Hypothalamus (tissue), 51 donors: ENCODE results near the gene SEPTIN2.
"Not testable (repeated sequence)": the region's sequence is repeated elsewhere in the genome, so short reads cannot be mapped to it uniquely, and the experiment has no call there.

ENCODE experiments used
- DNase-seq, 51 donors: peaks; one replicate each; lab custom pipeline; 2025; lab: John Stamatoyannopoulos, UW

SEPTIN2 gene

DNA sequence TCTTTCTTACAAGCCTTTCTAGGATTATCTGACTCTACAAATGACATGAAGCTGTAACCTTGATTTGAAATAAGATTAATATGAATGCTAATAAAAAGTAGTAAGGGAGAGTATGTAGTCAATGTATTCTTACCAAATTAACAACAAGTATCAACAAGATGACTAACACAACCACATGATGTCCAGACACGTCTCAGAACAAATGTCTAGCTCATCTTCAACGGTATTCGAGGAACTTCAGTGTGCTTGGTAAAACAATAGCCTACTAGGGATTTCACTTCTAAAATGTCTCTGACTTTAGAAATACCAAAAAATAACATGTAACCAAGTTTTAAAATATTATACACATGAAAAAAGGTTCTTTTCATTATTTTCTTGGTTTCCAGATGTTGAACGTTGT is 3.6 kb upstream of the SEPTIN2 start:
- no peak for DNase-seq

DNA sequence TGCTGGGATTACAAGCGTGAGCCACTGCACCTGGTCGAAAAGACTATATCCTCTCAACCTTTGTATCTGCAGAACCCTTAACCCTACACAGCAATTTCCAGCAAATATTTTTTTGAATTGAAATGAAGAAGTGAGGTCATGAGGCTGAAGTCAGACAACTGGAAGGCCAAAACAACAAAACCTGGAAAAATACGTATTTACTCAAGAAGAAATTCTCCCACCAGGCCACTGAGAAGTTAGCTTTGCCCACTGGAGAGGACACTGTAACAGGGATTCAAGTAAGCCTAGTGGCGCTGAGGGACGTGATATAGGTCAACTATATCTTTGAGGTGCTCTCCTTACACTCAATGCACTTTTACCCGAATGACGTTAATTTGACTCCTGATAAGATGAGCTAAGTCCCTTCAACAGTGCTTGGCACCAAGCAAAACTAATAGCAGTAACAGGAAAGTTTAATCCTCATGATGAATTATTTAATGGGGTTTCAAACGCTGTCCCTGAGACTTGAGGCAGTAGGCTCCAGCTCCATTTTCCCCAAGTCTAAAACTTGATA is 2.1 kb upstream of the SEPTIN2 start:
- DNase-seq: no peak

DNA sequence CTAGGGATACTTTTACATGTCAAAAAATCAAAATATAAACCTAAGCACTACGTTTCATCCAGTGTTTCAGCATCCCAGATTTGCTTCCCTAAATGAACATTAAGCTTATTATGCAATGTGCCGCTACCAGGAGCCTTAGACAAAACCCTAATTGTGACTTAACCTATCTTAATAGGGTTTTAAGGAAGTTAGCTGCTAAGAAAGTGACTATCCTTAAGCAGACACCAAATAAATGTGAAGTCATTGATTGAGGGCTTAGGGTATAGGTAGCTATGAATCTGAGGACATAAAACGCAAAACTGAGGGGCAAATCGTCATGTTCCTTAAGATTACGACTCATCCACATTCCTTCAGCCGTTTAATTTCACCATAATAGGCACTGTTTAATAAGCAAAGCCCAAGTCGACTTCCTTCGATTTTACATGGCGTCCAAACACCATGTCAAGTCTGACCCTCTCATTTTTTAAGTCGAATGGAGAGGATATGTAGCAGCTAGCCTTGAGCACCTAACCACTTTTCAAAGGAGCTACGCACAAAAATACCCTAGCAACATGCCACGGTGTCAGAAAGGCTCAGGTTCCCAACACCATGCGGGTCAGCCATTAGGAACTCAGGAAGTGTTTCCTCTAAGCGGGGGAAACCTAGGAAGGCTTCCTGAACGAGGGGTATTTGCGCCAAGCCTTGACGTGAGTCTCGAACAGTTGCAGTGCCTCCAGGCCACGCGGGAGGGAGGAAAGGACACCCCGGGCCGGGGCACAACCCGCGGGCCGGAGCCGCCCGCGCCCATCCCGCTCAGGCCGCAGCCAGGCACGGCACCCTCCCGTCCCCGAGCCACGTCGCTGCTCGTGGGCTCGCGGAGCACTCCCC is 1.3 kb upstream of the SEPTIN2 start:
- peak in 4 of 51 donors; percentile 41 to 77 (median 56) for DNase-seq

DNA sequence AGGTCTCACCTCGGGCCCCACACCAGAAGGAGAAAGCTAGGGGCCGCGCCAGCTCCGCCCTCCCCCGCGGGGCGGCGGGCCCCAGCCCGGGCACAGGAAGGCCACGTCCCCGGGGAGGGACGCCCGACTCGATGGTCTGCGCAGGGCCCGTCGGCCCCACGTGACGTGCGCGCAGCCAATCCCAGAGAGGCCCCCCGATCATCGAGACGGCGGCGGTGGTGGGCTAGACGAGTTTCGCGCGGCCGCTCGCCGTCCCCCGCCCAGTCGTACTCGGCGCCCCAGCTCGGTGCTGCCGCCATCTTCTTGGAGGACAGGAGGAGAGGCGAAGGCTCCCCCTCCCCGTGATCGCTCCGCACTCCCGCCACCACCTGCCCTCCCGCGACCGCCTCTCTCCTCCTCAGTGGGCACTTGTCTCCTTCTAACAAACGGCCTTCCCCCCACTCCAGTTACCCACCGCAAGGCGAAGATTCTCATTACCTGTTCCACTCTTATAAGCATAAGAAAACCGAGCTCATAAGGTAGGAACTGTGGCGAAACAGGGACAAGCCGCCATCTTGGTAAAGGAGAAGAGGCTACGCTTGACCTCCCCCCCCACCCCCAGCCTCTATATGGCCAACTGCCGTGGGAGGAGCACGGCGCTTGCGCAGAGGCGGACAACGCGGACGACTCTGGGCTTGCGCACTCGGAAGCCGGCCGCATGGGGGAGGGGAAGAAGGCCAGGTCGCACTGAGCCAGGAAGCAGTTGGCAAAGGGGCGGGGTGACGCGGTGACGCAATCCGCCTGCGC is 439 bp upstream of the SEPTIN2 start, which contains the start of gene HDLBP:
HDLBP (minus strand) TSS at position 580 of the 786 bp plus-strand sequence. CDS start 48,803 bp downstream, outside the sequence.
- DNase-seq: peak; percentile 90 to 100 (median 97)

DNA sequence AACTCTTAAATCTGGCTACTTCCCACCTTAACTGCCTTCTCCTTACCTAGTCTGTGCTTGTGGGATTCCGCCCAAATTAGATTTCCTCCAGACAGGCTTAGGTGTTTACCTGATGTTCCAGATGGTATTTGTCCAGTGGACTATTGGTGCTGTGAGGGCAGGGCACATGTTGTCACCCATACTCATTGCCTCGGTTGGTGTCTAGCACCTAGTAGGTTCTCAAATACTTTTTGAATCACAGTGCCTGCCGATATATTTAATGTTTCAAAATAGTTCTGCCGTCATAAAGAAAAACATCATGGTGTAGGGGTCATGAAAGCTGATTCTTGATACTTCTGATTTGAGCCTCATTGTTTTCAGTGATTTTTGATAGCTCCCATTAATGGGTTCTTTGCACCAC is 1.1 kb downstream of the SEPTIN2 start:
- DNase-seq: no peak

DNA sequence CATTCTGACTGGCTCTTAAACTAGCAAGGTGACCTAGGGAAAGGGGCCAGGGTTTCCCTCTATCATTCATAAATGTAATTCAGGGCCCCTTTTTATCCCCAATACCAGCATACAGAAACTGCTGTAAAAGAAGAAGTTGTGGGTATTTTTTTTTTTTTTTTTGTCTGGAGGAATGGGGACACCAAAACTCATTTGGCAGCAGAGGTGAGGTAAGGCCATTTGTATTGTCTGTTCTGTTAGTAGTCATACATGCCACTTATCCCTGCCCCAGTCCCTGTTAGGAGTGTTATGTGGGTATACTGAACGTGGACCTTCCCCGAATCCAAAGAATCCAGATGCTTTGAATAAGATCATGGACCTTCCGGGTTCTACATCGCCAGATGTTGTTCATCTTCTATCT is 1.7 kb downstream of the SEPTIN2 start:
- DNase-seq: no peak

DNA sequence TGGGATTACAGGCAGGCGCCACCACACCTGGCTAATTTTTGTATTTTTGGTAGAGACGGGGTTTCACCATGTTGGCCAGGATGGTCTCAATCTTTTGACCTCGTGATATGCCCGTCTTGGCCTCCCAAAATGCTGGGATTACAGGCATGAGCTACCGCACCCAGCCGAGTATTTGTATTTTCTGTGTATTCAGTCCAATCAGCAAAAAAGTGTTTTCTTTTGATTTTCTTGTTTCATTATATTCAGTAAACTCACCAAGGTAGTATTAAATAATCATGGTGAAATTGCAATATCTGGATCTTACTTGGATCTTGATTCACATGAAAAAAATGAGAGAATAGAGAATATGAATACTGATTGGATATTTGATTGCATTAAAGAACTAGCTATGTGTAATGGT is 3.1 kb downstream of the SEPTIN2 start:
- not testable (repeated sequence) for DNase-seq

DNA sequence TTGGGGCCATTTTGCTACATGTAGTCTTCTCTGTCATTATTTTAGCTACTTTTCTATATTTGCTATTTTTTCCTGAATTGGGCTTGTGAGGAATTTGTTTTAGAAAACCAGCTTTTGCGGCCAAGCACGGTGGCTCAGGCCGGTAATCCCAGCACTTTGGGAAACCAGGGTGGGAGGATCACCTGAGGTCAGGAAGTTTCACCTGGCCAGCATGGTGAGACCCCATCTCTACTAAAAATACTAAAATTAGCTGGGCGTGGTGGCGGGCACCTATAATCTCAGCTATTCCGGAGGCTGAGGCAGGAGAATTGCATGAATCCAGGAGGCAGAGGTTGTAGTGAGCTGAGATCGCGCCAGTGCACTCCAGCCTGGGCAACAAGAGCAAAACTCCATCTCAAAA is 4.7 kb downstream of the SEPTIN2 start:
- no peak for DNase-seq

DNA sequence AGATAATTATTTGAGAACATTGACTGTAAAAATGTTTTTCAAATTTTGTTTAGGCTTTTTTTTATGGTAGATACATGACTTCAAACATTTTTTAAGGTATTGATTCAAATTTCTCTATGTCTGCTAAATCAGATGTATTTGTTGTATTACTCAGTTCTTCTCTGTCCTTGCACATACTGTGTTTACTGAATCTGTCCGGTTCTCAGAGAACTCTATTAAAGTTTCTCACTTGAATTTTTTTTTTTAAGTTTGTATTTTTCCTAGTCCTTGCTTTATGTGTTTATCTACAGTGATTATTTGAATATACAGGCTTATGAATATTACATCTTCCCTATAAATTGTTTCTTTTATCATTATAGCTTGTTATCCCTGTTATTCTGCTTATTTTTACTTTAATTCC is 5.3 kb downstream of the SEPTIN2 start:
- DNase-seq: no peak

DNA sequence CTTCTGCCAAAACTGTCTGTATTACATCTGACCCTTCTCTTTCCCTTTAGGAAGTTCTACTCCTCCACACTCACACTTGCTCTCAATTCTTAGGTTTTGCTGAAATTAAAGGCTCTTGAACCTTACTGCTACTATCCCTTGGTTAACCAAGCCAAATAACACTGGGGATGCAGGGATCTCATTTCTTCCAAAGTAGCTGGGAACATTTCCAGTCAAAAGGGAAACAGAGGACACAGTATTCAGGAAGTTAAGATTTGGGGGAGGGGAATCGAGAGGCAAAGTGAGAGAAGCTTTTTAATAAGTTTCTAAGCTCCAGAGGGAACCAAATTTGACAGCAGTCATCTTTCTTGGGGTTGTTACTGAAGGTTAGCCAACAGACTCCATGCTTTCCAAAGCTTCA is 6.2 kb downstream of the SEPTIN2 start:
- no peak for DNase-seq

DNA sequence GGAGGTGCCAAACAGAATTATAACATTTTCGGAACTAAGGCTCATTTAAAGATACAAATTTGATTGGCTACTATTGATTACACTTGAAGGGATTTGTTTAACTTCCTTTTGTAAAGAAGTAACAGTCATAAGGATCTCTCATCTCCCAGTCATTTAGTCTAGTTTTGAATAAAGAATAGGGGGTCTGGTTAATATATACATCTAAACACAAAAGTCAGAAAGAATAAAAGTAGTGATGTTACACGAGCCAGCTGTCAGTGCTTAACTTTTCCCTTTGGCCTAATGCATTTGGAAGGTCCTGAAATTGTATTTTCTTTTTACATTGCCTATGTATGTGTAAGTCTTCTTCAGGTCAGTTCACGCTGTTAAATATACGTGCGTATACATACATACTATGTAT is 8.1 kb downstream of the SEPTIN2 start:
- DNase-seq: no peak

DNA sequence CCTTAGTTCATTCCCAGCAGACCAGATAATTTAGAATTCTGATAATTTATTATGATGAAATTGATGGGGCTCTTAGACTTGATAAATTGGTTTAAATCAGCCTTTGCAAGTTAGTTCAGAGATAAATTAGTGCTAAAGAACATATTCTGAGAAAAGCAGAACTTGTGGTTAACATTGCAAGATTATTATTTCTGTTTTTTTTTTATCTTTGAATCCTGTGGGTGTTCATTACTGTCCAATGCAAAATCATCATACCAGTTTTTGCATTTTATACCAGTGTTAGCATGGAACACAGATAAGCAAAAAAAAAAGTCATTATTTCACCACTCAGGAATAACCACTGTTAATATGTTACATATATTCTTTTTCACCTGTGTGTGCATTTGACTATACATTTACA is 9.1 kb downstream of the SEPTIN2 start:
- DNase-seq: no peak

DNA sequence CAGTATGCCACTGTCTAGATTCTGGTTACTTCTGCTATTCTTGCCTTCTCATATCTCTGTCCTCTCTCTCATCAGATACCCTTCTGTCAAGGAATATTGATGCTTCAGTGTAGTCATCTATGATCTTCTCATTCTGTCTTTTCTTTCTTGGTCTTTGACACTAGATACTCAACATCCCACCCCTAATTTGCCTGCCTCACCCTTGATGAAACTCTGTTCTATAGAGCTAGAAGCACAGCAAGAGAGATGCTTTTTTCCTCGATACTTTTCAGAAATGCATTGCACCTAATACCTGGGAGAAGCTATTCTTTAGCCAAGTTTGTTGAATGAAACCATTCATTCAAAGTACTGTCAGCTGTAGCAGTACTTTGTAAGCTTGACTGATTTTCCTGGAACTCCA is 9.5 kb downstream of the SEPTIN2 start:
- no peak for DNase-seq

DNA sequence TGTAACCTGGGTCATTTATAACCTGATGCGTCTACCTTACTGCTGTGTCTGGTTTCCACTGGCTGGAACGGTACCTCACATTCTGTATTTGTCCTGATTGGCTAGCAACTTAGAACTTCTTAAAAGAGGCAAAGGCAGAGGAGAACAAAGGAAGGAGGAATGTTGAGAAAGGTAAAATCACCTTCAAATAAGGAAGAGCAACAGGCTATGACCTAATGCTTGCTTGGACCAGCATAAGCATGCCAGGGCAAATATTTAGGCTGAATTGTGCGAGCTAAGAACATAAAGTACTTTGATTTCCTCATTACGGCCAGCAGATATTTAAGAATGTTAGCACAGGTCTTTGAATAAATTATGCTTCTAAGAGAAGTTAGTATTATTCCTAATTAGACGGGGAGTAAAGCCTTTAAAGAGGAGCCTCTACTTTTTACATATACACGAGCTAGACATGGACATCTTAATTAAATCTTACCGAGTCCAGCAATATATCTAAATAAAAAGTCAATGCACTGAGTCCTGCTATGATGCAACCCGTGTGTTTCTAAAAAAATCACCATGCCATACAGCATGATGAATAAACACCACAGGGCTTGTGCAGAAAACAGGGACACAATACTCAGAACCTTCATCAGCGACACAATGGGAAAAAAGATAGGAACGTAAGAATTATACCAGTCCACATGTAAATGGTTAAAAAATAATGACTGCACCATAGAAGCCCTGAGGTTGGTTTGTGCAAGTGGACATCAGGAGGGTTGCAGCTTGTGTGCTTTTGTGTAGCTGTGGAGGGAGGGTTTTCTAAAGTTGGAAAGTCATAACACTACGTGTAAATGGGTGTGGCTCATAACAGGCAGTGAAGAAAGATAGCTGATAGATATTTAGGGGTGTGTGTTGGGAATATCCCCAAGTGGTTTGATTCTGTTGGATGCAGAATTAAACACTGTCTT is 14.2 kb downstream of the SEPTIN2 start:
- no peak for DNase-seq

DNA sequence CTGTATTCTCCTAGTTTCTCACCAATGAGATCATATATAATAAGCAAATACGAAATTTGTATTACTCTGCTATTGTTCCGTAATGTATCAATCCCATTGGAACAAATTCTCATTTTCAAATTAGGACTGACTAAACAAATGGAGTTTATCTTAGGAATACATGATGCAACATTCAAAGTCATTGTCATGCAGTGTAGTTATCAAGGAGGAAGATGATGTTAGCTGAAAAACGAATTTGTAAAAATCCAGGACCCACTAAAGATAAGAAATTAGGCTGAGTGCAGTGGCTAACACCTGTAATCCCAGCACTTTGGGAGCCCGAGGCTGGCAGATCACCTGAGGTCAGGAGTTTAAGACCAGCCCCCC is 14.9 kb downstream of the SEPTIN2 start:
- DNase-seq: no peak

DNA sequence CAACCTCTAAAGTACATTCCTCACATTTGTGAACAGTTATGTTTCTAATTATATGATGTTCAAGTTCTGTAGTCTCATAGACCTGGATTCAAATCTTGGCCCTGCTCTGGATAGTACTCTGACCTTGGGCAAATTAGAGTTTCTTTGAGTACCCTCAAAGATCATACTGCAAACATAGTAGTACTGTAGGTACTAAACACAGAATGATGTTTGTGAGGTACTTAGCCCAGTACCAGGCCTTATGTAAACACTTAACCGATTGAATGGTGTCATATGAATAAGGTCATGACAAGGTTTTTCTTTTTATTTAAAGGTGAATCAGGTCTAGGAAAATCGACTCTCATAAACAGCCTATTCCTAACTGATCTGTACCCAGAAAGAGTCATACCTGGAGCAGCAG is 19.1 kb downstream of the SEPTIN2 start:
- DNase-seq: no peak

DNA sequence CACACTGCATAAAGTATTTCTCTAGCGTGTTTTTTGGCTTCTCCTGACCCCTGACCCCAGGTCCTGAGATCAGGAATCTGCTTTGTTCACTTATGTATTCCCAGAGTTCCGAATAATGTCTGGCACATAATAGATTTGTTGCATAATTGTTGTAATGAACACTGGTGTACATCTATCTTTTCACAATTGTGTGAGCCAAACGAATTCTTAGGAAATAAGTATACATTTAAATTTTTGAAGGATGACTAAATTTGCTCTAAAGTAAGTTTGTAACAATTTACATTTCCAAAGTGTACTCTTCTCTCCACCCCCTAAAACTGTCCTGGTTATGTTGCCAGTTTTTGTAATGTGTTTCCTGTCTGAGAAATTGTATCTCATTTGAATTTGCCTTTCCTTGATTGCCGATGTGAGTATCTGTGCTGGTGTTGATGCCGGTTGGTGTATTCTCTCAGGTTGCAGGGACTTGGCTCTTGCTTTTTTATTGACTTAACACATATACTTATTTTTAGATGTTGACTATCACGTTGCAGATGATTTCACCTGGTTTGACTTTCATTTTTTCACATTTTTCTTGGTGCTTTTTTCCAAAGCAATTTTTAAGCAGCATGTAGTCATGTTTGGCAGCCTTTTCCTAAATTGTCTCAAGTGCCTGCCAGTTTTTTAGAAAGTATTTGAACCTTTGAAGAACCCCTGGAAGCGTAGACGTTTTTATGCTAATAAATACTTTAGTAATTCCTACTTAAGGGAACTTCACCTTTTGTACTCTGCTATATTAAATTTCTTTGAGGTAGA is 24.3 kb downstream of the SEPTIN2 start:
- DNase-seq: no peak

DNA sequence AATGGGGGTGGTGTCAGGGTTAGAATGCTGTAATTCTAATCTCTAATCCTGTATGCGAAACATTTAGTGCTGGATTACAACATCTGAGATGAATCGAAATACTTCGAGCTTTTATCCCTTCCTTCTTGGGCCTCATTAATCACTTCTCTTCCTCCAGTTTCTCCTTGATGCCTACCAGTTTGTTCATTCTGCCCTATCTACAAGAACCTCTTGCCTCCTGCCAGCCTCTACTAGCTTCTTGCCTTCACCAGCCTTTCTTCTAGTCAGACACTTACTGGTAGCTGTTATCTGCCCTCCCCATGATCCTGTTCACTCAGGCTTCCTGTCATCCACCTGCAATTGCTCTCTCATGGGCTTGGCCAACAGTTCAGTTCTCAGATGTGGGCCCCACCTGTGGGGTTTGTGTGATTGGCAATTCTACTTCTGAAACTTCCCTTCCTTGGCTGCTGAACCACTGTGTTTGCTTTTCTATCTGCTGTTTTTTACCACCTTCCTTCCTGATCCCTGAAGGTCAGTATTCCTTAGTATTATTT is 25.0 kb downstream of the SEPTIN2 start:
- no peak for DNase-seq

DNA sequence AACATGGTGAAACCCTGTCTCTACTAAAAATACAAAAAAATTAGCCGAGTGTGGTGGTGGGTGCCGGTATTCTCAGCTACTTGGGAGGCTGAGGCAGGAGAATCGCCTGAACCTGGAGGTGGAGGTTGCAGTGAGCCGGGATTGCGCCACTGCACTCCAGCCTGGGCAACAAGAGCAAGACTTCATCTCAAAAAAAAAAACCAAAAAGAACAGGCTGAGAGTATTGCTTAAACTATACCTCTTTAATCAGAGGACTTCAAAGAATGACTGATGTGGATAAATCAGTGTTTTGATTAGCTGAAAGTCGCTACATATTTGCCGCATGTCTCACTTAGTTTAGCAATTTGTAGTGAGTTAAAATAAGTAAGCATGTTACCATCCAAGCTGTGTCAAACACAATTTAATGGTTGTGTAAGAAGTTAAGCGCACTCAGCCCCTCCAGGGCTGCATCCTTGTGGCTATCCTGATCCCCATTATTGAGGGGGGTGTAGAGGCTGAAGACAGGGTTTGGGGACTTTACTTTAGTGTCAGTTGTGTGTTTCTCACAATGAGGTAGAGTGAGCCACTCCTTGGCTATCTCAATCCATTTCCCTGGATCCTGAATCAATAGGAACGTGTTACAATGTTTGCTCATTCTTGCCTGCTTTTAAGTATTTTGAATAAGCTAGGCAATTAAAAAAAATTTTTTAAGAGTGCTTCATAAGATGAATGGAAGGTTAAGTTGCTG is 29.4 kb downstream of the SEPTIN2 start:
- no peak for DNase-seq
